HG02798 (cell line): Measurements from ENCODE around the gene PCSK5.

Experiments used
- ATAC-seq: cut with Tn5 transposase; IDR thresholded peaks from one replicate; pipeline ENCODE4 v1.9.1; 2021; ENCODE audit warnings: mild to moderate bottlenecking; ENCODE audit not compliant: unreplicated experiment, poor library complexity

PCSK5 gene

DNA sequence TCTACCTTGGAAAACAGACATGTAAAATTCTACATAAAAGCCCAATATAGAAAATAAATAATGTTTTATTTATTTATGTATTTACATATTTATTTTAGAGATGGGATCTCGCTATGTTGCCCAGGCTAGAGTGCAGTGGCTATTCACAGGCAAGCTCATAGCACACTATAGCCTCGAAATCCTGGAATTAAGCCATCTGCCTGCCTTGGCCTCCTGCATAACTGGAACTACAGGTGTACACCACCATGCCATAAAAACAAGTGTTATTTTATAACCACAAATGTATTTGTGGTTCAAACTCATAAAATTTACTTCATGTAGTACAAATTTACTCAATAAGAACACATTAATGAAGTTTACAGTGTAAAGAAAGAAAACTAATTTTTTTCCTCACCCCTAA, 510.7 kb downstream of the PCSK5 start:
- ATAC-seq = no peak

- no peak for ATAC-seq
These were observed 511.3 kb downstream of the PCSK5 start for GRCh38 chr9:76401580-76402354.

- ATAC-seq = peak; percentile 89
These were observed 512.9 kb downstream of the PCSK5 start for GRCh38 chr9:76403352-76403751.

- no peak for ATAC-seq
These were observed 513.9 kb downstream of the PCSK5 start for GRCh38 chr9:76404401-76404800.

- no peak for ATAC-seq
These were observed 514.9 kb downstream of the PCSK5 start for GRCh38 chr9:76405340-76405739.

DNA sequence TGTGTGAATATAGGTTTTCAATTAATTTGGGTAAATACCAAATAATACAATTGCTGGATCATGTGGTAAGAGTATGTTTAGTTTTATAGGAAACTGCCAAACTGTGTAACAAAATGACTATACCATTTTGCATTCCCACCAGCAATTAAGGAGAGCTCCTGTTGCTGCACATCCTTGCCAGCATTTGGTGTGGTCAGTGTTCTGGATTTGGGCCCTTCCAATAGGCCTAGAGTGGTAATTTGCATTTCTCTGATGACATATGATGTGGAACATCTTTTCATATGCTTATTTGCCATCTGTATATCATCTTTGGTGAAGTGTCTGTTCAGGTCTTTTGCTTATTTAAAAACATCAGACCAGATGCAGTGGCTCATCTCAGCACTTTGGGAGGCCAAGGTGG, 515.4 kb downstream of the PCSK5 start:
- ATAC-seq = no peak
